Activated CD4-positive, alpha-beta memory T cell treated with anti-CD3 and anti-CD28 coated beads, Interleukin-2, amount 10 ng/mL, durations not matched to agents 7 days and 5 days (primary cell): ENCODE results near the gene ABCC10. TPM values are rescaled to one million over a fixed set of nuclear protein-coding genes. Genes with fewer than 3 reads are reported as not detected.

Experiments
- CTCF ChIA-PET: fragments of 350-600 bp; sonication (Branson Sonifier 250); formaldehyde crosslinking; loops from one replicate; lab custom pipeline; 2021; ENCODE audit warnings: antibody characterized with exemption, inconsistent platforms; lab: Charles Lee
- POLR2A ChIA-PET: fragments of 350-600 bp; sonication (Branson Sonifier 250); formaldehyde crosslinking; loops from one replicate; lab custom pipeline; 2021; ENCODE audit warnings: antibody characterized with exemption; lab: Charles Lee
- DNase-seq: peaks from one replicate; pipeline ENCODE4 v3.0.0-alpha.2; 2020
- H3K27ac Mint-ChIP-seq: one replicate; pipeline ENCODE4 v1.8.0; 2021; ENCODE audit warnings: mild to moderate bottlenecking, mixed read lengths
- H3K27me3 Mint-ChIP-seq: one replicate; pipeline ENCODE4 v1.8.0; 2021; ENCODE audit warnings: mixed read lengths
- H3K36me3 Mint-ChIP-seq: one replicate; pipeline ENCODE4 v1.8.0; 2021; ENCODE audit warnings: low read depth, mixed read lengths
- H3K4me1 Mint-ChIP-seq: one replicate; pipeline ENCODE4 v1.8.0; 2021; ENCODE audit warnings: mixed read lengths
- H3K4me3 Mint-ChIP-seq: one replicate; pipeline ENCODE4 v1.8.0; 2021; ENCODE audit warnings: mild to moderate bottlenecking, mixed read lengths
- H3K9me3 Mint-ChIP-seq: one replicate; pipeline ENCODE4 v1.8.0; 2021; ENCODE audit warnings: mixed read lengths
- total RNA-seq, 2 experiments: library from RNA; stranded (reverse); gene quantifications; one replicate each; pipeline ENCODE4 v1.2.3, GENCODE V29; 2021

Gene ABCC10
- total RNA-seq, 2 experiments from 2014 or later: 46.8 to 49.8 TPM

- H3K4me1 Mint-ChIP-seq: no peaks in the 10 kb centered on the region
- CTCF ChIA-PET: interaction anchor here (1.3 kb wide), 1 partner anchor 13 kb away, joined by 3 read pairs; no protein-coding TSS in a partner anchor
- H3K27me3 Mint-ChIP-seq: no peaks in the 10 kb centered on the region
- DNase-seq: no peak
- POLR2A ChIA-PET: interaction anchor here (1.2 to 1.6 kb wide), 2 partner anchors 8 to 9 kb away, joined by 3 to 5 read pairs; partner anchors contain the start of gene ABCC10
- H3K36me3 Mint-ChIP-seq: peaks cover 9% of the 10 kb centered on the region
- H3K4me3 Mint-ChIP-seq: no peak overlapping the region
- no peak overlapping the region for H3K27ac Mint-ChIP-seq
- no peaks in the 10 kb centered on the region for H3K9me3 Mint-ChIP-seq
These were observed 8.5 kb downstream of the ABCC10 start for GRCh38 chr6:43435682-43436437.

DNA sequence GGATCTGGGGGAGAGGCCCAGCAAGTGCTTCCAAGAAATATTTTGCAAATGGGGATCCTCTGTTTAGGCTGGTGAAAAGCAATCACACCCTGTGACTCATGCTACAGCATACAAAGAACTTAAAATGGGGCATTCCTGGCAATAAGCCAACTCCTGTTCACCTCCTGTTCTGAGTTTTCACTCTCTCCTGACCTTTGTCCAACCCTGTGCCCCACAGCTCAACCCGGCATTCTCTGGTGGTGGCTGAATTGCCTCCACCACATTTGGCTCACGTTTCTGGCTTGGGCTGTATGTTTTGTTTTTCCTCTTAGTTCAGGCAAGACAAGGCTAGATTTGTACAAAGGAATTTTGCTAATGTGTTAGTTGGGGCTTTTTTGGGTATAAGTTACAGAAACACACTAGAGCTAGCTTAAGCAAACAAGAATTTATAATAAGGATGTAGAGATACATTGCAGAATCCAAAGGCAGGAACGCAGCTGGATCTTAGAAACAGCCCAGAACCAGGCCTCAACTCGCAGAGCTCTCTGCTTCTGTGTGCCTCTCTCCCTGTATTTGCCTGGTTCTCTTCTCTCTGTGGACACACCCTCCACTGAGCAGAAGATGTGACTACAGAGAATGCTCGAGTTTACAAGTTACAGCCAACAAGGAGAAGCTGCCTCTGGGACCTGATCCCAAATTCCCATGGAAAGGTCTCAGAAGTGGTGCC lies 9.4 kb downstream of the ABCC10 start:
- peaks cover 9% of the 10 kb centered on the region for H3K36me3 Mint-ChIP-seq

DNA sequence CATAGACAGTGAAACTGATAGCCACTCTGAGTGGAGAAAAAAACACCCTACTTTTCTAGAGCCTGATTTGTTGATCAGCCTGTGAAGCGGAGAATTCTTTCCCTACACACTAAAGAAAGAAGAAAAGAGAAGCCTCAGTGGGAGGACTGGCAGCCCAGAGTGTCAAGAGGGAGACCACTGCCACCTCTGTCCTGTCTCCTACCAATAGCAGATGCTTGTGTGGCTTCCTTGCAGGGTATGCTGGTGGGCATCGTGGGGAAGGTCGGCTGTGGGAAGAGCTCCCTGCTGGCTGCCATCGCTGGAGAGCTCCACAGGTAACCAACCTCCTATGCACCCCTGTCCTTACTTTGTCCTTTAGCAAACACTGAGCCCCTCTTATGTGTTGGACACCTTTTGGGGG lies 10.4 kb downstream of the ABCC10 start:
- Mint-ChIP-seq H3K4me3 (no peak overlapping the region), H3K27ac (no peak overlapping the region), H3K27me3 (no peaks in the 10 kb centered on the region), H3K9me3 (no peaks in the 10 kb centered on the region), H3K4me1 (no peaks in the 10 kb centered on the region), H3K36me3 (peaks cover 5% of the 10 kb centered on the region)
- DNase-seq: no peak
- POLR2A ChIA-PET: interaction anchor here (1.0 to 1.6 kb wide), 2 partner anchors 9 to 18 kb away, joined by 3 to 5 read pairs; partner anchors contain the start of gene DLK2
- CTCF ChIA-PET: interaction anchor here (0.6 to 1.7 kb wide), 4 partner anchors 9 to 209 kb away, joined by 3 to 5 read pairs (median 4); partner anchors contain the start of gene DNPH1

More for the DNA sequence above, 9.4 kb downstream of the ABCC10 start:
- ChIA-PET POLR2A (interaction anchor here (1.2 to 1.6 kb wide), 2 partner anchors 9 to 10 kb away, joined by 3 to 5 read pairs; partner anchors contain the start of gene ABCC10), CTCF (interaction anchor here (0.9 to 1.7 kb wide), 2 partner anchors 9 to 208 kb away, joined by 4 to 5 read pairs; partner anchors contain the start of gene DNPH1)
- no peaks in the 10 kb centered on the region for H3K9me3 Mint-ChIP-seq
- DNase-seq: no peak
- no peak overlapping the region for H3K4me3 Mint-ChIP-seq
- no peaks in the 10 kb centered on the region for H3K27me3 Mint-ChIP-seq
- no peak overlapping the region for H3K27ac Mint-ChIP-seq
- H3K4me1 Mint-ChIP-seq: no peaks in the 10 kb centered on the region

- Mint-ChIP-seq H3K27ac (no peak overlapping the region), H3K4me3 (no peak overlapping the region), H3K36me3 (peaks cover 8% of the 10 kb centered on the region), H3K27me3 (no peaks in the 10 kb centered on the region), H3K4me1 (no peaks in the 10 kb centered on the region), H3K9me3 (no peaks in the 10 kb centered on the region)
- DNase-seq: no peak
- ChIA-PET CTCF (no interaction called here), POLR2A (interaction anchor here (1.0 to 1.2 kb wide), 2 partner anchors 15 to 75 kb away, joined by 3 to 5 read pairs; partner anchors contain the start of gene ABCC10)
These were observed 15.6 kb downstream of the ABCC10 start for GRCh38 chr6:43442935-43443334.

DNA sequence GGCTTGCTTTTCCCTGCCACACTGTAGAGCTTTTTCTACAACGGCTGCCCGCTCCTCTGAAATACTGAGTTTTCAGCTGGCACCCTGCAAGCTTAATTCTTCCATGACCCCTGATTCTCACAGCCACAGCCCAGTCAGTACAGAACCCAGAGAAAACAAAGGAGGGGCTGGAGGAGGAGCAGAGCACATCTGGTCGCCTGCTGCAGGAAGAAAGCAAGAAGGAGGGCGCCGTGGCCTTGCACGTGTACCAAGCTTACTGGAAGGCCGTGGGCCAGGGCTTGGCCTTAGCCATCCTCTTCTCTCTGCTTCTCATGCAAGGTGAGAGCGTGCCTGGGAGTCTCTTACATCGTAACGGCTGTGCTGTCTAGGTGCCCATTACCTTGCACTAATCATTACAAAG lies 16.7 kb downstream of the ABCC10 start:
- CTCF ChIA-PET: no interaction called here
- no peak overlapping the region for H3K4me3 Mint-ChIP-seq
- no peak overlapping the region for H3K27ac Mint-ChIP-seq

DNA sequence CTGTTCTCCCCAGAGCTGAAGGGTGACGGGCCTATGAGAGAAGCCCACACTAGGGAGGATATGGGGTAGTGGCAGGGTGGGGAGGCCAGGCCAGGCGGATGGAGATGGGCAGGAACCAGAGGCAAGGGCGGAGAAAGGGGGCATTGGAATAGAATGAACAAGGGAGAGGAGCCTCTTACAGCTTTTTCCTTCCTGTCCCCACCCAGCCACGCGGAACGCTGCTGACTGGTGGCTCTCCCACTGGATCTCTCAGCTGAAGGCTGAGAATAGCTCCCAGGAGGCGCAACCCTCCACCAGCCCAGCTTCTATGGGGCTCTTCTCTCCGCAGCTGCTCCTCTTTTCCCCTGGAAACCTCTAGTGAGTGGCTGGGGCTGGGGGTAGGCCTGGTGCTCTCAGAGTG lies 17.2 kb downstream of the ABCC10 start:
- POLR2A ChIA-PET: no interaction called here
- no peaks in the 10 kb centered on the region for H3K27me3 Mint-ChIP-seq
- no peaks in the 10 kb centered on the region for H3K4me1 Mint-ChIP-seq
- no peak overlapping the region for H3K4me3 Mint-ChIP-seq
- CTCF ChIA-PET: no interaction called here
- peaks cover 21% of the 10 kb centered on the region for H3K36me3 Mint-ChIP-seq
- no peak overlapping the region for H3K27ac Mint-ChIP-seq
- DNase-seq: no peak
- H3K9me3 Mint-ChIP-seq: no peaks in the 10 kb centered on the region

More for the DNA sequence above, 16.7 kb downstream of the ABCC10 start:
- POLR2A ChIA-PET: interaction anchor here (1.2 kb wide), 1 partner anchor 16 kb away, joined by 5 read pairs; the partner anchor contains the start of gene ABCC10
- no peak for DNase-seq
- Mint-ChIP-seq H3K27me3 (no peaks in the 10 kb centered on the region), H3K36me3 (peaks cover 17% of the 10 kb centered on the region), H3K4me1 (no peaks in the 10 kb centered on the region), H3K9me3 (no peaks in the 10 kb centered on the region)

GRCh38 chr6:43445576-43445975 lies 18.2 kb downstream of the ABCC10 start:
- no peaks in the 10 kb centered on the region for H3K9me3 Mint-ChIP-seq
- peaks cover 25% of the 10 kb centered on the region for H3K36me3 Mint-ChIP-seq
- H3K27me3 Mint-ChIP-seq: no peaks in the 10 kb centered on the region
- H3K27ac Mint-ChIP-seq: no peak overlapping the region
- CTCF ChIA-PET: no interaction called here
- no peak overlapping the region for H3K4me3 Mint-ChIP-seq
- no peaks in the 10 kb centered on the region for H3K4me1 Mint-ChIP-seq
- POLR2A ChIA-PET: no interaction called here
- no peak for DNase-seq

- no peaks in the 10 kb centered on the region for H3K4me1 Mint-ChIP-seq
- no peak for DNase-seq
- H3K9me3 Mint-ChIP-seq: no peaks in the 10 kb centered on the region
- no peak overlapping the region for H3K27ac Mint-ChIP-seq
- peaks cover 26% of the 10 kb centered on the region for H3K36me3 Mint-ChIP-seq
- no peak overlapping the region for H3K4me3 Mint-ChIP-seq
- ChIA-PET POLR2A (no interaction called here), CTCF (interaction anchor here (2.3 kb wide), 1 partner anchor 59 kb away, joined by 7 read pairs; no protein-coding TSS in a partner anchor)
- no peaks in the 10 kb centered on the region for H3K27me3 Mint-ChIP-seq
These were observed 20.3 kb downstream of the ABCC10 start for GRCh38 chr6:43447604-43448003.

GRCh38 chr6:43448916-43449315 lies 21.6 kb downstream of the ABCC10 start:
- POLR2A ChIA-PET: no interaction called here
- no peak for DNase-seq
- Mint-ChIP-seq H3K27me3 (no peaks in the 10 kb centered on the region), H3K9me3 (no peaks in the 10 kb centered on the region), H3K4me3 (no peak overlapping the region), H3K4me1 (no peaks in the 10 kb centered on the region), H3K36me3 (peaks cover 26% of the 10 kb centered on the region), H3K27ac (no peak overlapping the region)
- CTCF ChIA-PET: interaction anchor here (2.3 kb wide), 1 partner anchor 57 kb away, joined by 7 read pairs; no protein-coding TSS in a partner anchor

GRCh38 chr6:43450699-43451131 lies 23.4 kb downstream of the ABCC10 start:
- ChIA-PET CTCF (interaction anchor here (0.6 kb wide), 1 partner anchor 64 kb away, joined by 3 read pairs; no protein-coding TSS in a partner anchor), POLR2A (interaction anchor here (1.0 kb wide), 1 partner anchor 9 kb away, joined by 3 read pairs; no protein-coding TSS in a partner anchor)
- Mint-ChIP-seq H3K36me3 (peaks cover 26% of the 10 kb centered on the region), H3K27ac (no peak overlapping the region), H3K9me3 (no peaks in the 10 kb centered on the region), H3K27me3 (peaks cover 6% of the 10 kb centered on the region), H3K4me3 (no peak overlapping the region), H3K4me1 (peaks cover 10% of the 10 kb centered on the region)
- no peak for DNase-seq

DNA sequence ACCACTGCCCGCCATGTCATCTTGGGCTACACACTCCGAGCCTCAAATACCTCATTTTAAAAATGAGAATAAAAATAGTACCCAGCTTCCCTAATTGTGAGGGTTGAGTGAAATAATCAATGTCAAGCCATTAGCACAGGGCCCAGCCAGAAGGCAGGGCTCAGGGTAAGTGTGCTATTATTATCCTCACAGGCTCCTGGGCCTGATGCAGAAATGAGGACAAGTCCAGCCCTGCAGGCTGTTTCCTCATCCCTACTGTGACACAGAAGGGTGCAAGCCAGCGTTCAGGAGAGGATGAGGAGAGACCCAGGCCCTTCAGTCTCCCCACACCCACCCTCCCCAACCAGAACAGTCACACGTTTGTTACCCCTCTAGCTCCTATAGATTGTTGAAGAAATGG lies 24.0 kb downstream of the ABCC10 start:
- no peak for DNase-seq

GRCh38 chr6:43451939-43452338 lies 24.6 kb downstream of the ABCC10 start:
- DNase-seq: no peak
- Mint-ChIP-seq H3K4me3 (no peak overlapping the region), H3K27me3 (peaks cover 19% of the 10 kb centered on the region), H3K9me3 (no peaks in the 10 kb centered on the region), H3K4me1 (peaks cover 14% of the 10 kb centered on the region), H3K36me3 (peaks cover 26% of the 10 kb centered on the region), H3K27ac (no peak overlapping the region)
- CTCF ChIA-PET: interaction anchor here (1.2 to 5.5 kb wide), 2 partner anchors 55 to 116 kb away, joined by 3 to 62 read pairs; no protein-coding TSS in a partner anchor
- POLR2A ChIA-PET: no interaction called here

More for the DNA sequence above, 24.0 kb downstream of the ABCC10 start:
- Mint-ChIP-seq H3K4me3 (no peak overlapping the region), H3K27me3 (peaks cover 13% of the 10 kb centered on the region), H3K36me3 (peaks cover 26% of the 10 kb centered on the region), H3K9me3 (no peaks in the 10 kb centered on the region), H3K27ac (no peak overlapping the region), H3K4me1 (peaks cover 14% of the 10 kb centered on the region)
- POLR2A ChIA-PET: interaction anchor here (1.0 kb wide), 1 partner anchor 9 kb away, joined by 3 read pairs; no protein-coding TSS in a partner anchor
- CTCF ChIA-PET: interaction anchor here (0.6 kb wide), 1 partner anchor 64 kb away, joined by 3 read pairs; no protein-coding TSS in a partner anchor
